Right ventricle myocardium superior (tissue), 1 donor: ENCODE results near the gene MYADML2. TPM values are rescaled to one million over a fixed set of nuclear protein-coding genes. Genes with fewer than 3 reads are reported as not detected.

ENCODE experiments used
- ATAC-seq: fragments of 200-7000 bp; cut with Tn5 transposase; one replicate; pipeline ENCODE4 v1.9.1; 2020; ENCODE audit warnings: mild to moderate bottlenecking; ENCODE audit not compliant: poor library complexity
- DNase-seq: peaks from one replicate; pipeline ENCODE4 v3.0.0-alpha.2; 2020
- intact Hi-C: fragments of 100-400 bp; cut with DNase I; formaldehyde crosslinking; loops from one replicate; pipeline ENCODE4 v1.11.2; 2022
- total RNA-seq: library from RNA; stranded (reverse); fragmentation: NEBNext Ultra II Directional; extraction: Animal tissue kit (Norgen Biotek cat#: 25700); gene quantifications from one replicate; pipeline ENCODE4 v1.2.1, GENCODE V29; 2021
- donor health status: DM: no; HTN: yes; CAD: no; lungs with severe emphysema.

MYADML2 gene
- total RNA-seq, 1 donor from 2014 or later = 3.5 TPM

DNA sequence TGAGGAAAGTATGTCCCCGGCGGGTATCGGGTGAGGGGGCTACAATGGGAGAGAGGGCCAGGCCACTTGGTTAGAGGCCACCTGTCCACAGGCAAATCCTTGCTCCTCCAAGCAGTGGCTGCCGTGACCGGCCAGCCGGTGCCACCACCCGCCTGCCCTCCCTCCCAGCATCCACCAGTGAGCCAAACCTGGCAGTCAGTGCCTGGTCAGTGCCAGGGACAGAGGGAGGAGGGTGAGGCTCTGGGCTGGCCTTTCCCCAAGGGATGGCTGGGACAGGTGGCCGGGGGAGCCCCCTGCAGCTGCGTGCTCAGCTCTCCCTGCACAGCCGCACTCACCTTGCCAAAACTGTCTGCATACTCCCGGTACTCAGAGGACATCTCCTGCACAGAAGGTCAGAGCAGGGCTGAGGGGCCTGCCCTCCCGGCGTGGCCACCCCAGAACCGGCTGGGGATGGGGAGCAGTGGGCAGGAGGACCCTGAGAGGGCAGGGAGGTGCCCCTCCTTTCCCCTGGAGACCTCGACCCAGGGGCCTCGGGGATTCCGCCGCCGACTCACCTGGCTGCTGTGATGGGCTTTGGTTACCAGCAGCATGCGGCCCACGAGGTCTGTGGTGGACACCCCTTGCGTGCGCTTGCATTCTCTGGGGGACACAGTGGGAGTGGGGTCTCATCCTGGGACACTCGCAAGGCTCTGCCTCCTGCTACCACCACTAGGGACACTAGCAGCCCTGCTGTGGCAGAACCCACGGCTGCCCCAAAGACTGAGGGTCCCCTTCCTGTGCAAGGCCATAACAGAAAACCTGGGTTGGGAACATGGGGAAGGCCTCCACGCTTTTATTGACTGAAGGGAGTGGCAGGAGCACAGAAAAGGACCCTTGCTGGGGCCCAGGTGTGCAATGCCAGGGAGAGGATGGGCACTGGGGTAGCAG, 39.6 kb downstream of the MYADML2 start:
- ATAC-seq (no peak), DNase-seq (no peak)
- intact Hi-C loops = no loop called here

DNA sequence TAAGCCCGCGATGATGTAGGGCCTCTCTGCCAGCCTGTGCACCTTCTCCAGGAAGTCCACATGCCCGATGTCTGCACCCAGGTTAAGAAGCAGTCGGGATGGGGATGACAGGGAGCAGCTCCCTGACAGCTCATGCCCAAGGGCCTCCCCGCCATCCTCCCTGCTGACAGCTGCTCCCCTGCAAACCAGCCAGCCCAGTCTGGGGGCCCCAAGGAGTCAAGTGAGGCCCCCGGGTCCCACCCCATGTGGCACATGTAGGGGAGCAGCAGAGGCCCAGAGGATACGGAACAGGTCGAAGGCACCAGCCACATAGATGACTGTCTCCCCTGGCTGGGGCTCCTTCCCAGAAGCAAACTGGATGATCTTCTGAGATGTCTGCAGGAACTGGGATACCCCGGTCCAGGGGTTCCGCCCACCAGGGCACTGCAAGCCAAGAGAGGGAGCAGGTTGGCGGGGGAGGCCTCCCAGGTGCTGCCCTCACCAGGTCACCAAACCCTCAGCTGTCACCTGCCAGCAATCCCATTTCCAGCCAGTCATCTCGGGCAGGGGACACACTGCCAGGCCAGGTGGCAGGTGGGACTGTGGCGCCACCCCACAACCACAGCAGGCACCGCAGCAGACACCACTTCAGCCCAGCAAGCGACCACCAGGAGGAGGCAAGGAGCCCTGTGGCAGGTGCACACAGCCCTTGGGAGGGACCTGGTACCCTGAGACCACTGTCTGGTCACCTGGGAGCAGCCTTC, 40.4 kb downstream of the MYADML2 start:
- DNase-seq = no peak
- intact Hi-C loops = no loop called here
- ATAC-seq = no peak

DNA sequence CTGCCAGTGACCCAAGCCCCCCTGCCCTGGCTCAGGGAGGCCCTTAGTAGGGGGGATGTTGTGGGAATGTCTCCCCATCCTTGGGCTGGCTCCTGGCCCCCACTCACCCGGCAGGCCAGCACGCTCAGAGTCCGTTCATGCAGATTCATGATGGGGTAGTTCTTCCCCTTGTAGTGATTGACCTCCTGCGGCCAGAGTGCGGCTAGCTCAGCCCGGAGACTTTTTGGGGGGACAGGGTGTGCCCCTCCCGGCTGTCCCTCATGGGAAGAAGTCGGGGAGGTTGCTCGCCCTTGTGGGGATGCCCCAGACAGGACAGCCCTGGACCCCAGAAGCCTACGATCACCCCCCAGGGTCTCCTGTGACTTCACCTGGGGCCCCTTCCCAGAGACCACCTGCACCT, 41.0 kb downstream of the MYADML2 start:
- no peak for ATAC-seq
- intact Hi-C loops = no loop called here

DNA sequence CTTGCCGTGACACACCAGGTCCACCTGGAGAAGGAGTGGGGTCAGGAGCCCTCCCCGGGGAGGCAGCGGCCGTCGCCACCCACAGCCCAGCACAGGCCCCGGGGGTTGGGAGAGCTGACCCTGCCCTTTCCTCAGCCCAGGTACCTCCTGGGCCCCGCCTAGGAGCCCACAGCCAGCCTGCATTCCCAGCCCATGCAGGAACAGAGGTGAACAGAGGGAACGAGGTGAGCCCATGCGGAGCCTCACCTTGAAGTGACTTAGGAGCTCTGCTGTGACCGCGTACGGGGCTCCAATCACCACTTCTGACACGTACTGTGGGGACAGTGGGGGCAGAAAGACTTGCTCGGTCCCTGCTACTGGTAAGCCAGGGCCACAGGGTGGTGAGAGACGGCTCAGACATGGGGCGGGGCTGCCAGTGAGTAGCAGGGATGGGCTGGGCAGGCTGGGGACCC, 41.6 kb downstream of the MYADML2 start:
- DNase-seq = no peak
- ATAC-seq = no peak
- intact Hi-C loops = no loop called here

More for the DNA sequence above, 41.0 kb downstream of the MYADML2 start:
- DNase-seq = no peak

DNA sequence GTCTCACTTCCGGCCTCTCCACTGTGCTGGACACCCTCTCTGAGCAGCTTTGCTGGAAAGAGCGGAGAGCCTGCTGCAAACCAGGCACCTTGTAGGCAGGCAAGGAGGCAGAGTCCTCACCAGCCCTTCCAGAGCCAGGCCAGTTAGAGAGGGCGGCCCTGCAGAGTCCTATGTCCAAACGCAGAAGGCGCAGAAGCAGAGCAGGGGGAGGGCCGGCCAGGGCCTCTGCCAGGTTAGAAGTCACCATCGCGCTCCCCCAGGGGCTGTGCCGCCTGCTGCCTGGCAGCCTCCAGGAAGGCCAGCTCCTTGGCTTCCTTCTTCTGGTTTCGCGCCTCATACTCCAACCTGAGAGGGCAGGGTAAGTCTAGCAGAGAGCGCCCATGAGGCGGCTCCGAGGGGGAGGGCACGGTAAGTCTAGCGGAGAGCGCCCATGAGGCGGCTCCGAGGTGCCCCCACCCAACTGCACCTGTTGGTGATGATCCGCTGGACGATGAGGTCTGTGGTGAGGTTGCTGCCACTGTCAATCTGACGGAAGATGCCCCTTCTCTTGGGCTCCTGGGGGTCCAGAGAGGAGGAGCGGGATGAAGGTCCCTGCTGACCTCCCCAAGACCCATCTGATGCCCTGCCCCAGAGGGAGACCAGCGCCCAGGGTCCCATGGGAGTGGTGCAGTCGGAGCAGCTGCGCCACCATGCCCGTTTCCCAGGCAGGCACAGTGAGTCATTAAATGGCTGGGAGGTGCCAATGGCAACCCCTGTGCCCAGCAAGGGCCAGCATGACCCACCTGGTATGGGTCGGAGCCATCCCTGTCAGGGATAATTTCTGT, 42.2 kb downstream of the MYADML2 start:
- ATAC-seq (no peak), DNase-seq (no peak)
- intact Hi-C loops = no loop called here

DNA sequence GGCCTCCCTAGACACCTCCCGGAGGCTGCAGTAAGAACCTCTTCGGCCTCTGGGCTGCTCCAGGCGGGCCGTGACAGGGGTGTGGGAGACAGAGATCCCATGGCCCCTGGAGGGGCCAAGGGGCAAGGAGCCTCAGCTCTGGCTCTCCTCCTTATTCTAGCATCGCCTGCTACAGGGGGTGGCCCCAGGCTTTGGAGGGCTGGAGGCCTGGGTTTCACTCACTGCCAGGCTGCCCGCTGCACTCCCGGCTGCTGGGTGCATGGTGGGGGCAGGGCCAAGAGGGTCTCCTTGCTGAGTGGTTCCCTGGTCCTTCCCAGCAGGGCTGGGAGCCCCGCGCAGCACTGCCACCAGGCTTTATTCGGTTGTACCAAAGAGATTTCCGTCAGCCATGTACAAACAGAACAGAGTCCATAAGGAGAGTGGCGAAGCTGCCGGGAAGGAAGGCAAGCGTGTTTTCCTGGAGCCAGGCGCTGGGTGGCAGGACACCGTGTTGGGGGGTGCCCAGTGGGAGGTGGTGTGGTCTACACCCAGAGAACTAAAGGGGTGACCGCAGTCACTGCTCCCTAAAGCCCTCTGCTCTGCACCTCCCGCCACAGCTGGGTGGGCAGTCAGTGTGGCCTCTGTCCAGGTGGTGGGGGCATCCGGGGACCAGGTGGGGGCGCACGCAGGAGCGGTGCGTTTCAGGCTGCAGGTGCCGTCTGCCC, 43.0 kb downstream of the MYADML2 start:
- intact Hi-C loops = no loop called here
- DNase-seq (no peak), ATAC-seq (no peak)

DNA sequence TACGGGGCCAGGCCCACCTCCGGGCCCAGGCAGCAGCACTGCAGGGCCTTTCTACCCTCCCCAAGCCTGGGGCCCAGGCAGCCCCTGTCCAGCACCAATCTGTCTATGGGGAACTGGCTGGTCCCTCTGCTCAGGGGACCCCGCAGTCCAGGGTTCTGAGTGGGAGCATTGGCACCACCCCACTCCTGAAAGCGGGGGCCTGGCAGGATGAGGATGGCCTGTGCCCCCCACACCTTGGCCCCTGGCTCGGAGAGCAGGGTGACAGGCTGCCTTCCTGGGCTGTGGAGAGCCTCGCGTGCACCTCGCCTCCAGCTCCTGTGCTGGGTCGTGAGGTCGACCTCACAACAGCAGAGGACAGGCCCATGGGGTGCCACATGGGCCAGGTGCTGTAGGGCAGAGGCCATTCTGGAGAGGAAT, 43.6 kb downstream of the MYADML2 start:
- DNase-seq (no peak), ATAC-seq (no peak)
- intact Hi-C loops = no loop called here

DNA sequence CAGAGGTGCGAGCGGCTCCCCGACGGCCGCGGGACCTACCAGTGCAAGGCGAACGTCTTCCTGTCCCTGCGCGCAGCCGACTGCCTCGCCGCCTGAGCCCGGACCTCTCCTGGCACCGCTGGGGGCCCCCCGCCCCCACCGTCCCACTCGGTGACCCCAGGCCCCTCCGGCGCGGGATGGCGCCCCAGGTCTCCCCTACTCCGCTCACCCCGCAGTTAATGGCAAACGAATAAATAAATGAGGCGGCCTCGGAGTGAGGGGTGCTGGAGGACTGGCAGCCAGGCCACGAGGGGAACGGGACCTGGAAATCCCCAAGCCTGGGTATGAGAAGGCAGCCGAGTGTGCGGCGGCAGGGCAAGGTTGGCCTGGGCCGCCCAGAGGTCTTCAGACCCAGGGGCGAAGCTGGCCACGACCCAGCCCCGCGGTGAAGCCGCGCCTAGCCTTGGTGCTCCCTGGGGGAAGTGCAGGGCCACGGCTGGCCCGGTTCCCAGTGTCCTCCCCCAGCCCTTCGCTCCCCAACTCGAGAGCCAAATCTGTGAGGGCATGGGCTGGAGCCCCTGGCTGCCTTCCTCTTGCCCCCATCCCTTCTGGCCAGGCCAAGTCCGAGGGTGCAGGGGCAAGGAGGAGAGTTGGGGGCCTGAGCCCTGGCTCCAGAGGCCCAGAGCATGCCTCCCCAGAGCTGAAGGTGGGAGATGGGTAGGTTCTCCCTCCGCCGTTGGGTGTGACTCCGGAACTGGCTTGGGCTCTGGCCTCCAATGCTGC, 44.2 kb downstream of the MYADML2 start:
- ATAC-seq (peak; percentile 5), DNase-seq (no peak)
- intact Hi-C loops = no loop called here

DNA sequence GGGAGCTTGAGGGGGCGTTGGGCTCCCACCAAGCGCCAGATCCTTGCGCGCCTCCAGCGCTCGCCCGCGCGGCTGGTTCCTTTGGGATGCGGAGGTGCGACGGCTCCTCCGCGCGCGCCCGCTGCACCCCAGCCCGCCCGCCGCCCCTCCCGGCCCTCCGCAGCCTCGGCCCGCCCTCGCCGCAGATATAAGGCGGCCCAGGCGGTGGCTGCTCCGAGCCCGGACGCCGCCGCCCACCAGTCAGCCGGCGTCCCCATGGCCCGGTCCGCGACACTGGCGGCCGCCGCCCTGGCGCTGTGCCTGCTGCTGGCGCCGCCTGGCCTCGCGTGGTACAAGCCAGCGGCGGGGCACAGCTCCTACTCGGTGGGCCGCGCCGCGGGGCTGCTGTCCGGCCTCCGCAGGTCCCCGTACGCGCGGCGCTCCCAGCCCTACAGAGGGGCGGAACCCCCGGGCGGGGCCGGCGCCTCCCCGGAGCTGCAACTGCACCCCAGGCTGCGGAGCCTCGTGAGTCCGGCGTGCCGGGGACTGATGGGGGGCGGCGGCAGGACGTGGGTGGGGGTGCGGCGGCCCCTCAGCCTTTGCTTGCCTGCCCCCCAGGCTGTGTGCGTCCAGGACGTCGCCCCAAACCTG, 44.9 kb downstream of the MYADML2 start, which contains the start of gene NPB:
NPB (plus strand) TSS at position 216 of the 630 bp plus-strand sequence; CDS start at position 256, 40 bp downstream.
- ATAC-seq = peak; percentile 71
- intact Hi-C loops = no loop called here
- DNase-seq = no peak

DNA sequence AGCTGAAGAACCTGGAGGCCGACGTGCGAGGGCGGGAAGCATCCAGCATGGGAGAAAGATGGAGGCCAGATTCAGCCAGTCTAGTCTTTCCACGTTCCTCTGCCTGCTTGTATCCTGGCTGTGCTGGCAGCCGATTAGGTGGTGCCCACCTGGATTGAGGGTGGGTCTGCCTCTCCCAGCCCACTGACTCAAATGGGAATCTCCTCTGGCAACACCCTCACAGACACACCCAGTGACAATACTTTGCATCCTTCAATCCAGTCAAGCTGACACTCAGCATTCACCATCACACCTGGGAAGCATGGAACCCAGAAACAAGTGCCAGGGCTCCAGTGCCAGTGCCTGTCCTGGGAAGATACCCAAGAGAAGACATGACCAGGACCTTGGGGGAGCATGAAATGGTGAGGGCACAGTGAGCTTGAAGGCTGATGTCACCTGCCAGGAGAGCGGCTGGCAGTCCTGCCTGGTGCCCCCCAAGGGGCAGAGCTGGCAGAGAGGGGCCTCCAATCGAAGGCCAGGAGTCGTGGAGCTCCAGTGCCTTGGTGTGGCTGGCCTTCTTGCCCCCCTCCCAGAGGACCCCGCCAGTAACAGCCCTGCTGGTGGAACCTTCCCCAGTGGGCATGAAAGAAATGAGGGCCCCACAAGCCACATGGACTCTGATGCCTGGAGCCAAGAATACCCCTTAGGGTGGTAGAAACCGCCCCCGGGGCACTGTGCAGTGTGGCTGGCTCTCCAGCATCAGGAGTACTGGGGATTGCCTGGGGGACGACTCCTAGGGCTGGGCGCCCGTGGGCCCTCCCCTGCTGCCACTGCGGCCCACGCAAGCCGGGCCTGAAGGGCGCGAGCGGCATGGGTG, 45.6 kb downstream of the MYADML2 start:
- DNase-seq = no peak
- ATAC-seq = no peak
- intact Hi-C loops = no loop called here

DNA sequence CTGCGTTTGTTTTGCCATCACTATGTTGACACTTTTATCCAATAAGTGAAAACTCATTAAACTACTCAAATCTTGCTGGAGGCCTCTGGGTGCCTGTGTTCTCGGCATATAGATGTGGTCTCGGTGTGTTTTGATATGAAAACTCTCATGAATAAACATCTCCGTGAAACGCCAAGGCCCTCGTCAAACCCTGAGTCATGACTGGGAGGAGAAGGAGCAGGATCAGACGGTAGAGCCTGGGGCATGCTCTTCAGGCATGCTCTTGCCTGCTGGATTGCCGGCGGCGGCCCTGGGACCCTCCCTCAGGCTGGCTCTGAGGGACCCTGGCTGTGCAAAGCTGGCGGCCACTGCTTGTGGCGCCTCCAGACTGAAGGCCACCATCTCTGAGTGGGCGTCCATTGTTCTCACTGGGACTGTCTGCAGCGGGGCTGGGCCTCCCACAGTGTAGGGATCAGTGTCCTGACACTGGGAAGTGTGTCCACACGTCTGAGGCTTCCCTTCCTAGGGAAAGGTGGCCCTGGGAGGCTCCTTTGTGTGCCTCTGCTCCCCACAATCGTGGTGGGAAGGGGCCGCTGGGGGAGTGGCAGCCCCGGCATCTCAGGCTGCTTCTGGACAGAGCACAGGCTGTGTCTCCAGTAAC, 46.7 kb downstream of the MYADML2 start:
- intact Hi-C loops = no loop called here
- no peak for ATAC-seq
- DNase-seq = no peak

DNA sequence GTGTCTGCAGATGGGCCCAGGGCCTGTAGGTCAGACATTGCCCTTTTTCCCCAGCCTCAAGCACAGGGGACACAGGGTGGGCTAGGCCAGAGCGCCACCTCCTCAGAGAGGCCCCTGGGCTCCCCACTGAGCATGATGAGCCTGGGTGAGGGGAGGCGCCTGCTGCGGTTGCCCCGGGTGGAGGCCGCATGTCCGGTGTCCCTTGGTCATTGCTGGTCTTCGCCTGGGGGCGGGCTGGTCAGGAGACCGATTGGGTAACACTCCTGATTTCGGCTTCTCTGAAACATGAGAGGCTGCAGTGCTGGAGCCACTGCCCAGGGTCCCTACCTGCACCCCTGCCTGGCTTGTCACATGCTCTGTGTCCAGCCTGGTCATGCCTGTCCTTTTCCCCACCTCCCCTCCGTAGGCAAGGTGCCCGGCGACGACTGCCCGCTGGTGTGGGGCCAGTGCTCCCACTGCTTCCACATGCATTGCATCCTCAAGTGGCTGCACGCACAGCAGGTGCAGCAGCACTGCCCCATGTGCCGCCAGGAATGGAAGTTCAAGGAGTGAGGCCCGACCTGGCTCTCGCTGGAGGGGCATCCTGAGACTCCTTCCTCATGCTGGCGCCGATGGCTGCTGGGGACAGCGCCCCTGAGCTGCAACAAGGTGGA, 47.4 kb downstream of the MYADML2 start:
- ATAC-seq = no peak
- DNase-seq = no peak
- intact Hi-C loops = no loop called here

DNA sequence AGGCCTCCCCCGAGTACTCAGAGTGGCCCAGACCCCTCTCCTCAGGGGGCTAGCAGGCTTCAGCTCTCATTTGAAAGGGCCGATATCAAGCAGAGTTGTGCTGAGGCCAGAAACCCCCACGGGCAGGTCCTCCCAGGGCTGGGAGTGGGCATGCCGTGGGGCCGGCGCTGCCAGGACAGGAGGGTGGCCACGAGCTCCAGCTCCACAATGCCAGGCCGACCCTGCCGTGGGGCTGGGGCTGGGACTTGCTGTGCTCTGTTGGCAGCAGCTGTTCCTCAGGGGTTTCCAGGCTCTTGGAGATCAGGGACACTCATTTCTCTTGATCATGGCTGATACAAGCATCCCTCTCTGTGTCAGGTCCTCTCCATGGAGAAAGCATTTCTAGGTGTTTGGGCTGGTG, 48.1 kb downstream of the MYADML2 start:
- intact Hi-C loops = no loop called here

DNA sequence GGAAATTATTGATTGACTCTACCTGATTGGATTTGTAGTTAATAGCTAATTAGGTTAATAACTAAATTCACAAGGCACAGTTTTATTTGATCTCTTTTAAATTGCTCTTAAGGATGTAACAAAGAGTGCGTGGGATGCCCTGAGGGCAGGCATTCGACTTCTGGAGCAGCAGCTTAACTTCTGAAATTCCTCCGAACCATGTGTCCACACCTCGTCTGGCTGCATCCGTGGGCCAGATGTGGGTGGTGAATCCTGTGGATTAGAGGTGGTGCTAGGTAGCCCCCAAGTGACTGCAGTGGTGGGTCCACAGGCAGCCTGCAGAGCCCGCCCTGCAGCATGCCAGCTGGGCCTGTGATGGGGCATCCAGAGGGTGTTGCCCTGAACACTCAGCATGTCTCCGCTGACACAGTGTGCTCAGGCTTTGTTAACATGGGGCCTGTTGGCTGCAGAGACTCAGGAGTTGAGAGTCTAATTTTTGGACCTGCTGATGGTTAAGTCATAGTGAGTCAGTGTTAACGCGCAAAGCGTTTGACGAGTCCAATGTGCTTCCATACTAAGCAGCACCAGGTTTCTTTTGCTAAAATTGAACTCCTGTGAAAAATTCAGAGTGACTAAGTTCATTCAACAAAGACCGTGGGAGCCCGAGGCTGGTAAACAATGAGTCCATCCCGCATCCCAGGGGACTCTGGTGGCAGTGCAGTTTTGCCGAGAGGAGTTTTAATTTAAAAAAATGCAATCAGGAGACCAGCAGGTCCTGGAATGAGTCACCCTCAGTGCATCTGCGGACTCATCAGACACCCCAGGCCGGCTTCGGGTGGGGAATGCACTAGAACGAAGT, 48.8 kb downstream of the MYADML2 start:
- DNase-seq (no peak), ATAC-seq (no peak)
- intact Hi-C loops = no loop called here

More for the DNA sequence above, 48.1 kb downstream of the MYADML2 start:
- DNase-seq (no peak), ATAC-seq (no peak)

DNA sequence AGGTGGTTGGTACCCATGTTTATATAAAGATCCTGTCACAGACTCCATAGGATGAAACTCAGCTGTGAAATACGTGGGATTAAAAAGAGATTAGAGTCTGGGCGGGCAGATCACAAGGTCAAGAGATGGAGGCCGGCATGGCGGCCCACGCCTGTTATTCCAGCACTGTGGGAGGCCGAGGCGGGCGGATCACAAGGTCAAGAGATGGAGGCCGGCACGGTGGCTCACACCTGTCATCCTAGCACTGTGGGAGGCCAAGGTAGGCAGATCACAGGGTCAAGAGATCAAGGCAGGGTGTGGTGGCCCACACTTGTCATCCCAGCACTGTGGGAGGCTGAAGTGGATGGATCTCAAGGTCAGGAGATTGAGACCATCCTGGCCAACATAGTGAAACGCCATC, 51.6 kb downstream of the MYADML2 start:
- intact Hi-C loops = no loop called here
- ATAC-seq (no peak), DNase-seq (no peak)
